ENCODE measurements around the gene DVL1. TPM values are rescaled to one million over a fixed set of nuclear protein-coding genes. Genes with fewer than 3 reads are reported as not detected.

Gene DVL1
- total and polyA plus RNA-seq, 10 of the 15 experiments (the other 5 are each of a cell fraction or from before 2014, with no cell fraction given) = 0.10 to 31.1 (median 4.6) TPM

GRCh38 chr1:1321477-1321876, 27.7 kb downstream of the DVL1 start:
- ChIA-PET RAD21 (ENCODE audit: unreplicated experiment) (no interaction called here), SMC1A (ENCODE audit: uncharacterized antibody, unreplicated experiment) (no interaction called here), POLR2A (no interaction called here), CTCF (no interaction called here)
- 91% methylated on average over 8 of the region's 8 CpGs for WGBS (ENCODE audit: insufficient coverage, insufficient replicate concordance, low lambda C conversion rate, missing lambda C conversion rate)
- peaks cover 0 to 9% of the 10 kb centered on the region in 2 experiments; a peak in 3 of 4 replicates for H3K36me3 ChIP-seq (ENCODE audit: control insufficient read depth in 2 of 2, insufficient read depth in 2 of 2, low read length in 1 of 2)
- intact Hi-C loops (cut with micrococcal nuclease; ENCODE audit: unreplicated experiment) = no loop called here
- no peak for TF ChIP-seq BRCA1 (IDR thresholded peaks at IDR 0.05; ENCODE audit: low read depth, low read length)
- no peaks in the 10 kb centered on the region for H3K9me3 ChIP-seq (replicated peaks; ENCODE audit: control insufficient read depth, insufficient read depth, low read length)
- ATAC-seq = no peak
- H3K27me3 ChIP-seq (replicated peaks in 1 of 2; ENCODE audit: control insufficient read depth in 2 of 2, insufficient read depth in 2 of 2, low read length in 1 of 2) = no peaks in the 10 kb centered on the region
- H3K4me1 ChIP-seq (ENCODE audit: control insufficient read depth, insufficient read depth, low read length) = peaks cover 10% of the 10 kb centered on the region
- no peak overlapping the region for H3K27ac ChIP-seq (ENCODE audit: control insufficient read depth, insufficient read depth)
- TSS peak; percentile 23 for BruUV-seq (replicated peaks)
- no peaks in the 10 kb centered on the region; the same call in 1 of the 2 replicates for H4K20me1 ChIP-seq (ENCODE audit: control insufficient read depth, insufficient read depth)
- H3K79me2 ChIP-seq (ENCODE audit: control insufficient read depth, insufficient read depth, low read length) = peaks cover 44% of the 10 kb centered on the region
- no peak for DNase-seq (ENCODE audit: low read depth, low spot score)
- no peak overlapping the region for H3K4me3 ChIP-seq
- H3K4me2 ChIP-seq (ENCODE audit: control insufficient read depth, insufficient read depth) = no peak overlapping the region
- in situ Hi-C loops (cut with MboI) = no loop called here
- H2AFZ ChIP-seq (ENCODE audit: control insufficient read depth, low read depth, low read length) = no peak overlapping the region
- no peak overlapping the region for H3K9ac ChIP-seq (ENCODE audit: control insufficient read depth, insufficient read depth, low read length)
- no peak for FAIRE-seq

GRCh38 chr1:1320666-1321448, 28.4 kb downstream of the DVL1 start:
- ATAC-seq = no peak
- Histone ChIP-seq H3K4me1 (ENCODE audit: control insufficient read depth, insufficient read depth, low read length) (peaks cover 10% of the 10 kb centered on the region), H3K79me2 (ENCODE audit: control insufficient read depth, insufficient read depth, low read length) (peaks cover 43% of the 10 kb centered on the region), H2AFZ (ENCODE audit: control insufficient read depth, low read depth, low read length) (no peak overlapping the region), H4K20me1 (ENCODE audit: control insufficient read depth, insufficient read depth) (no peaks in the 10 kb centered on the region; the same call in 1 of the 2 replicates), H3K9me3 (replicated peaks; ENCODE audit: control insufficient read depth, insufficient read depth, low read length) (no peaks in the 10 kb centered on the region), H3K9ac (ENCODE audit: control insufficient read depth, insufficient read depth, low read length) (no peak overlapping the region), H3K4me2 (ENCODE audit: control insufficient read depth, insufficient read depth) (no peak overlapping the region), H3K36me3 (ENCODE audit: control insufficient read depth in 2 of 2, insufficient read depth in 2 of 2, low read length in 1 of 2) (peaks cover 0 to 9% of the 10 kb centered on the region in 2 experiments; a peak in 3 of 4 replicates), H3K4me3 (no peak overlapping the region), H3K27me3 (replicated peaks in 1 of 2; ENCODE audit: control insufficient read depth in 2 of 2, insufficient read depth in 2 of 2, low read length in 1 of 2) (no peaks in the 10 kb centered on the region), H3K27ac (ENCODE audit: control insufficient read depth, insufficient read depth) (no peak overlapping the region)
- BruUV-seq (replicated peaks) = no TSS peak
- no peak for DNase-seq (ENCODE audit: low read depth, low spot score)
- RAD21 ChIA-PET (ENCODE audit: unreplicated experiment) = no interaction called here
- POLR2A ChIA-PET = no interaction called here
- intact Hi-C loops (cut with micrococcal nuclease; ENCODE audit: unreplicated experiment) (no loop called here), in situ Hi-C loops (cut with MboI) (no loop called here)
- 85% methylated on average over 22 of the region's 23 CpGs for WGBS (ENCODE audit: insufficient coverage, insufficient replicate concordance, low lambda C conversion rate, missing lambda C conversion rate)
- no peak for FAIRE-seq
- SMC1A ChIA-PET (ENCODE audit: uncharacterized antibody, unreplicated experiment) = no interaction called here
- CTCF ChIA-PET = no interaction called here
- TF ChIP-seq NFIC (IDR thresholded peaks at IDR 0.05; ENCODE audit: low read depth, low read length) (no peak), CEBPZ (IDR thresholded peaks at IDR 0.05; ENCODE audit: low read depth, low read length) (no peak), IRF4 (IDR thresholded peaks at IDR 0.05; ENCODE audit: low read depth, low read length) (no peak), ATF2 (IDR thresholded peaks at IDR 0.05; ENCODE audit: low read length) (no peak), BHLHE40 (IDR thresholded peaks at IDR 0.05; ENCODE audit: borderline replicate concordance in 1 of 2, low read depth in 2 of 2, low read length in 1 of 2) (no peak), ZBED1 (IDR thresholded peaks at IDR 0.05; ENCODE audit: borderline replicate concordance) (no peak), SMAD5 (IDR thresholded peaks at IDR 0.05; ENCODE audit: low read depth) (no peak), EP300 (IDR thresholded peaks at IDR 0.05; ENCODE audit: borderline replicate concordance in 1 of 2, control insufficient read depth in 1 of 2, low read depth in 2 of 2, low read length in 2 of 2) (no peak), NBN (IDR thresholded peaks at IDR 0.05) (no peak), BCL11A (IDR thresholded peaks at IDR 0.05; ENCODE audit: low read depth, low read length) (no peak), ZZZ3 (IDR thresholded peaks at IDR 0.05; ENCODE audit: control insufficient read depth, insufficient read length, low read depth) (no peak), CHD1 (IDR thresholded peaks at IDR 0.05; ENCODE audit: low read depth, low read length) (no peak)
